ENCODE data around the gene KCNN1. TPM values are rescaled to one million over a fixed set of nuclear protein-coding genes. Genes with fewer than 3 reads are reported as not detected.

KCNN1 gene
- total and polyA plus RNA-seq, 2 experiments from 2014 or later = 2.2 to 29.8 TPM

GRCh38 chr19:18007044-18007916 is 40.4 kb downstream of the KCNN1 start:
- Mint-ChIP-seq H3K27me3 (ENCODE audit: insufficient read depth, low read depth, poor library complexity) (peaks cover 15% of the 10 kb centered on the region), H3K36me3 (ENCODE audit: low read depth) (peaks cover 3% of the 10 kb centered on the region; the same call in 2 of the 3 replicates), H3K9me3 (peaks cover 7% of the 10 kb centered on the region; the same call in 2 of the 3 replicates), H3K4me1 (no peaks in the 10 kb centered on the region; the same call in 2 of the 3 replicates), H3K27ac (0 out of 2 replicates have a peak overlapping the region, but pooled peaks have one; percentile 29), H3K4me3 (peak overlapping the region; percentile 78)
- Histone ChIP-seq H3K9me2 (ENCODE audit: insufficient read depth) (no peaks in the 10 kb centered on the region), H3K4me1 (ENCODE audit: insufficient read depth) (no peaks in the 10 kb centered on the region; the same call in 1 of the 2 replicates), H3F3A (replicated peaks; ENCODE audit: low read depth) (no peaks in the 10 kb centered on the region; the same call in 1 of the 2 replicates), H3K36me3 (ENCODE audit: insufficient read depth) (no peaks in the 10 kb centered on the region), H3K4me2 (peak overlapping the region; percentile 99), H3K4me3 (peak overlapping the region; percentile 83), H3K27me3 (ENCODE audit: insufficient read depth) (peaks cover 7% of the 10 kb centered on the region), H3K79me2 (replicated peaks; ENCODE audit: insufficient read depth) (no peaks in the 10 kb centered on the region), H4K20me1 (replicated peaks; ENCODE audit: insufficient read depth) (no peaks in the 10 kb centered on the region), H2AFZ (peak overlapping the region; percentile 91; the same call in 1 of the 2 replicates), H3K27ac (ENCODE audit: low read depth) (no peak overlapping the region)
- peak; percentile 50 for TF ChIP-seq CREB1 (CRISPR knock-in tag; IDR thresholded peaks at IDR 0.05; ENCODE audit: low read depth)
- TF ChIP-seq ZNF462 (CRISPR knock-in tag; IDR thresholded peaks at IDR 0.05) = no peak
- peak; percentile 92 to 97 for TF ChIP-seq CTCF (conservative IDR thresholded peaks at IDR 0.05; ENCODE audit: low read depth in 2 of 2)
- peak; percentile 90 for ATAC-seq
- DNase-seq (ENCODE audit: low spot score) = peak; percentile 86
